Activated naive CD4-positive, alpha-beta T cell treated with anti-CD3 and anti-CD28 coated beads, Interleukin-2, amount 10 ng/mL, durations not matched to agents 7 days and 5 days (primary cell): ENCODE data around the gene RIPOR3.

Experiments used
- CTCF ChIA-PET: fragments of 350-600 bp; sonication (Branson Sonifier 250); formaldehyde crosslinking; loops from one replicate; lab custom pipeline; 2021; ENCODE audit warnings: antibody characterized with exemption; lab: Charles Lee
- DNase-seq: peaks from one replicate; pipeline ENCODE4 v3.0.0-alpha.2; 2020
- H3K27ac Mint-ChIP-seq: one replicate; pipeline ENCODE4 v1.8.0; 2021; ENCODE audit warnings: mild to moderate bottlenecking, moderate library complexity, mixed read lengths
- H3K27me3 Mint-ChIP-seq: one replicate; pipeline ENCODE4 v1.8.0; 2021; ENCODE audit warnings: mild to moderate bottlenecking, mixed read lengths
- H3K36me3 Mint-ChIP-seq: one replicate; pipeline ENCODE4 v1.8.0; 2021; ENCODE audit warnings: mixed read lengths
- H3K4me1 Mint-ChIP-seq: one replicate; pipeline ENCODE4 v1.8.0; 2021; ENCODE audit warnings: mixed read lengths
- H3K4me3 Mint-ChIP-seq: one replicate; pipeline ENCODE4 v1.8.0; 2021; ENCODE audit warnings: mild to moderate bottlenecking, moderate library complexity, mixed read lengths
- H3K9me3 Mint-ChIP-seq: one replicate; pipeline ENCODE4 v1.8.0; 2021; ENCODE audit warnings: mixed read lengths

RIPOR3 gene

GRCh38 chr20:50594591-50595432, 96.5 kb downstream of the RIPOR3 start:
- DNase-seq = no peak
- CTCF ChIA-PET = interaction anchor here (1.0 to 1.5 kb wide), 2 partner anchors 20 to 155 kb away, joined by 3 to 5 read pairs; no protein-coding TSS in a partner anchor
- Mint-ChIP-seq H3K4me3 (no peak overlapping the region), H3K9me3 (no peaks in the 10 kb centered on the region), H3K27ac (no peak overlapping the region), H3K36me3 (no peaks in the 10 kb centered on the region), H3K27me3 (peaks cover 33% of the 10 kb centered on the region), H3K4me1 (no peaks in the 10 kb centered on the region)

DNA sequence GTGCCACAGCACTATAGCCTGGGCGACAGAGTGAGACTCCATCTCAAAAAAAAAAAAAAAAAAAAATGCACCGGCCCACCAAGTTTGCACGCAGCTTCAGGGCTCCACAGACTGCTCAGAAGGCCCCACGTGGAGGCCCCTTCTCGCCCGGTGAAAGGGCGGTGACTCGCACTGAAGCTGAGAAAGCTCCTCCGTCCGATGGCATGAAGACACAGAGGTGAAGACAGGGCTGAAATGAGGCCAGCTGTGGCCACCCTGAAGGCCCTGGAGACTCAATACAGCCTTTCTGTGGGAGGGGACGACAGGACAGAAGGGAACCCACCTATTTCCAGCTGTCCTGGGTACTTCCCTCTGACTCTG, 97.1 kb downstream of the RIPOR3 start:
- peaks cover 3% of the 10 kb centered on the region for H3K36me3 Mint-ChIP-seq
- H3K27me3 Mint-ChIP-seq = peaks cover 32% of the 10 kb centered on the region
- no peaks in the 10 kb centered on the region for H3K9me3 Mint-ChIP-seq
- peak overlapping the region; percentile 45 for H3K27ac Mint-ChIP-seq
- CTCF ChIA-PET = interaction anchor here (1.0 to 1.5 kb wide), 2 partner anchors 20 to 155 kb away, joined by 3 to 5 read pairs; no protein-coding TSS in a partner anchor
- no peak for DNase-seq
- H3K4me3 Mint-ChIP-seq = no peak overlapping the region
- no peaks in the 10 kb centered on the region for H3K4me1 Mint-ChIP-seq

DNA sequence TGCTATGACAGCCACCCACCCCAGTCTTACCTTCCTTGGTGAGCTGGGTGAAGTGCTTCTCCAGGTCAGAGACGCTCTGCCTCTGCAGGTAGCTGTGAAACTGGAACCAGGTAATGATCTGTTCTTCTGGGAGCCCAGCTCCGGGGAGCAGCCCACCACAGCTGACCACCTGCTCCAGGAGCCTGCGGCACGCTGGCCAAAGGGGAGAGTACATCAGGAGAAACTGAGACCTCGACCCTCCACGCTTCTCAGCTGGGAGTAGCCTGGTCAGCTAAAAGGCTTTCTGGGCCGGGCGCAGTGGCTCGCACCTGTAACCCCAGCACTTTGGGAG, 98.4 kb downstream of the RIPOR3 start:
- Mint-ChIP-seq H3K9me3 (no peaks in the 10 kb centered on the region), H3K27me3 (peaks cover 28% of the 10 kb centered on the region), H3K4me3 (no peak overlapping the region), H3K36me3 (peaks cover 8% of the 10 kb centered on the region), H3K27ac (no peak overlapping the region), H3K4me1 (no peaks in the 10 kb centered on the region)
- no peak for DNase-seq
- CTCF ChIA-PET = interaction anchor here (1.0 to 2.1 kb wide), 4 partner anchors 13 to 109 kb away, joined by 3 to 5 read pairs (median 4); no protein-coding TSS in a partner anchor

DNA sequence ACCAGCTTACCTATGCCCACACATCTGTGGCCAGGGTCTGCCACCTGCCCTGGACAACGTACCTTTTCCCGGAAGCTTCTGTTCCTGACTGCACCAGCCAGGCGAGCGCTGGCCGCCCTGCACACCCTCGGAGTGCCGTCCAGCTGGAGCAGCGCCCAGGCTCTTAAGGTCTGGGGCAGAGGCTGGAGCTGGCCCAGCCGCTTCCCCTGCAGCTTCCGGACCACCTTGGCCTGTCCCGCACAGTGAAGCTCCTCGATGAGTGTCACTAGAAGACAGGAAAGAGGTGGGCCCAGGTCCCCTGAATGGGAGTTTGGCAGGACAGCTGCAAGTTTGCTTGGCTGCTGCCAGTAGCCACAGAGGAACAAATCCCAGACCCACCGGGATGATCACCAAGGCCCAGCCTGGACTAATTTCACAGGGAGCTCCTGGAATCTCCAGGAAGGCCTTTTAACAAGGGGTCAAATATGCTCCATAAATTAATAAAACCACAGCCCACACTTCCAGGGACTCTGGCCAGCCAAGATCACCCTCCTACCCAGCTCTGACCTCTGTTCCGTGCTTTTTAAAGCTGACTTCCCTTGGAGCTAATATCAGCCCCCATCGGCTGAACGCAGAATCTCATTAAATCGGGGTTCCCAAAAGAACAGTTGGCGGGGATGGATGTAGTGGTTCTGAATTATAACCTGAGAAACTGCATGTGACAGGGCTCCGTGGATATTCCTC, 98.9 kb downstream of the RIPOR3 start:
- Mint-ChIP-seq H3K36me3 (peaks cover 9% of the 10 kb centered on the region), H3K27me3 (peaks cover 24% of the 10 kb centered on the region), H3K4me1 (no peaks in the 10 kb centered on the region), H3K9me3 (no peaks in the 10 kb centered on the region), H3K4me3 (no peak overlapping the region), H3K27ac (no peak overlapping the region)
- CTCF ChIA-PET = interaction anchor here (0.6 to 2.1 kb wide), 5 partner anchors 13 to 114 kb away, joined by 3 to 5 read pairs (median 3); no protein-coding TSS in a partner anchor
- DNase-seq = no peak

- H3K4me3 Mint-ChIP-seq = no peak overlapping the region
- DNase-seq = no peak
- peaks cover 14% of the 10 kb centered on the region for H3K36me3 Mint-ChIP-seq
- CTCF ChIA-PET = interaction anchor here (1.9 to 2.1 kb wide), 2 partner anchors 12 to 18 kb away, joined by 5 read pairs; no protein-coding TSS in a partner anchor
- peaks cover 15% of the 10 kb centered on the region for H3K27me3 Mint-ChIP-seq
- H3K9me3 Mint-ChIP-seq = no peaks in the 10 kb centered on the region
- H3K4me1 Mint-ChIP-seq = no peaks in the 10 kb centered on the region
- H3K27ac Mint-ChIP-seq = peak overlapping the region; percentile 34
These were observed 100.0 kb downstream of the RIPOR3 start for GRCh38 chr20:50591233-50591852.

GRCh38 chr20:50590348-50590664, 101.0 kb downstream of the RIPOR3 start:
- Mint-ChIP-seq H3K9me3 (no peaks in the 10 kb centered on the region), H3K4me1 (no peaks in the 10 kb centered on the region), H3K36me3 (peaks cover 24% of the 10 kb centered on the region), H3K27ac (no peak overlapping the region), H3K4me3 (no peak overlapping the region), H3K27me3 (peaks cover 5% of the 10 kb centered on the region)
- CTCF ChIA-PET = interaction anchor here (2.6 kb wide), 1 partner anchor 125 kb away, joined by 12 read pairs; no protein-coding TSS in a partner anchor
- no peak for DNase-seq

DNA sequence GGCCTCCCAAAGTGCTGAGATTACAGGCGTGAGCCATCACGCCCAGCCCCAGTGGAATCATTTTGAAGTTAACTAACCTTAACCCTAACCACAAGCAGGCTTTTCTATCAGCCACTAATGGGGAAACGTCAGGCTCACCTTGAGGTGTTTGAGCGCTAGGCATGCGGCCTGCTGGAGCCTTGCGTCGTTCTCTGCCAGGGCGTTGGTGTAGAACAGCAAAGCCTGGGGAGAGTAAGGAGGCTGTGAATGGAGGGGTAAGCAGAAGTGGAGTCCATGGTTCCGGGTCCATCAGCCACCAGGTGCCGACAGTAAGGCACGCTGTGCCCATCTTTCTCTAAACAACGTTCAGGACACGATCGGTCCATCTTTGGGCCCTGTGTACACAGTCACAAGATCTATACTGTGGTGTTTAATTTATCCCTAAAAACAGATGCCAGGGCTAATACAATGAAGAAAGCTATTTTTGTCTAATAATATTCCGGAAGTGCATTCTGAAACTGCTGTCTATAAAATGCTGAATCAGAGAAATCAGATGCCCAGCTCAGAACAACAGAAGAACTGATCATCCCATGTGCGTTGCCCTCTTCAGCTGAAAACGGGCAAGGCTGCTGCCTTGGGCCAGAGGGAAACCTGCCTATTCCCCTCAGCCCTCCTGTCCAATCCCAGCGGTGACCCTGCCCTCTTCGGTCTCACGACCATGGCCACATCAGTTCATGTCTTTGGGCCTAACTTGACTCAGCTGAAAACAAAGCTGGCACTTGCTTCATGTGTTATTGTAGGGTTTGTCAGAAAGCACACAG, 101.6 kb downstream of the RIPOR3 start:
- no peak for DNase-seq
- Mint-ChIP-seq H3K27ac (no peak overlapping the region), H3K4me3 (no peak overlapping the region), H3K4me1 (no peaks in the 10 kb centered on the region), H3K9me3 (no peaks in the 10 kb centered on the region), H3K36me3 (peaks cover 29% of the 10 kb centered on the region), H3K27me3 (no peaks in the 10 kb centered on the region)
- CTCF ChIA-PET = interaction anchor here (2.6 kb wide), 1 partner anchor 125 kb away, joined by 12 read pairs; no protein-coding TSS in a partner anchor

DNA sequence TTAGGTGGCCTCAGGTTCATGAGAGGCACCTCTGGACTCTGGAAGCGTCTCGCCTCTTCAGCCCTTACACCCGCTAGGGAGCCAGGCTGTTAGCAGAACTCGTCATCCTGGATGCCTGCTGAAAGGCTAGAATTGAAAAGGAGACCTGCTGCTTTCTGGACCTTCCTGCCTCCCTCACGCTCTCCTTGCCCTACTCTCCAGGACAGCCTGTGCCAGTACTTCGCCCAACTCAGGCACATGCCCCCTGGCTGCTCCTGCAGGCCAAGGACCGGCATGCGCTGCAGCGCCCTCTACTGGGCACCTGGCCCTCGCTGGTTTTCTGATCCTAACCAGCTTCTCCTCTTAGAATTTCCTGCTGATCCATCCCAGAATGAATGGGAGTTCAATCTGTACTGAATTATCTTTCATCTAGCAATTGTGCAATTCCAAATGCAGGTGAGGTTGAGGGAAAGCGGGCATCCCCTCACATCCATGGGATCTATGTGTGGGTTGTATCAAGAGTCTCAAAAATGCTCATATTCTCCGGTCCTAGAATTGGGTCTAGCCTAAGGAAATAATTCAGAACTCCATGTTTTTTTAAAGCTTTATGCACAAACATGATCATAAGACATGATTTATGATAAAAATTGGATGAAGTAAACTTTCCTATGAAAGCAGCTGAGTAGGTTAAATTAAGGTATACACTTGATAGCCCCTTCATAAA, 103.2 kb downstream of the RIPOR3 start:
- CTCF ChIA-PET = interaction anchor here (0.6 to 4.8 kb wide), 24 partner anchors 9 to 508 kb away, joined by 3 to 24 read pairs (median 4); partner anchors contain the start of gene PTPN1
- no peaks in the 10 kb centered on the region for H3K27me3 Mint-ChIP-seq
- H3K27ac Mint-ChIP-seq = peak overlapping the region; percentile 70
- no peaks in the 10 kb centered on the region for H3K4me1 Mint-ChIP-seq
- DNase-seq = peak; percentile 79
- H3K9me3 Mint-ChIP-seq = no peaks in the 10 kb centered on the region
- H3K4me3 Mint-ChIP-seq = no peak overlapping the region
- peaks cover 37% of the 10 kb centered on the region for H3K36me3 Mint-ChIP-seq

- Mint-ChIP-seq H3K9me3 (no peaks in the 10 kb centered on the region), H3K36me3 (peaks cover 37% of the 10 kb centered on the region), H3K4me3 (no peak overlapping the region), H3K4me1 (no peaks in the 10 kb centered on the region), H3K27me3 (no peaks in the 10 kb centered on the region), H3K27ac (peak overlapping the region; percentile 4)
- no peak for DNase-seq
- CTCF ChIA-PET = interaction anchor here (0.9 to 4.8 kb wide), 13 partner anchors 9 to 399 kb away, joined by 3 to 24 read pairs (median 6); partner anchors contain the start of gene PTPN1
These were observed 103.9 kb downstream of the RIPOR3 start for GRCh38 chr20:50587291-50587961.

DNA sequence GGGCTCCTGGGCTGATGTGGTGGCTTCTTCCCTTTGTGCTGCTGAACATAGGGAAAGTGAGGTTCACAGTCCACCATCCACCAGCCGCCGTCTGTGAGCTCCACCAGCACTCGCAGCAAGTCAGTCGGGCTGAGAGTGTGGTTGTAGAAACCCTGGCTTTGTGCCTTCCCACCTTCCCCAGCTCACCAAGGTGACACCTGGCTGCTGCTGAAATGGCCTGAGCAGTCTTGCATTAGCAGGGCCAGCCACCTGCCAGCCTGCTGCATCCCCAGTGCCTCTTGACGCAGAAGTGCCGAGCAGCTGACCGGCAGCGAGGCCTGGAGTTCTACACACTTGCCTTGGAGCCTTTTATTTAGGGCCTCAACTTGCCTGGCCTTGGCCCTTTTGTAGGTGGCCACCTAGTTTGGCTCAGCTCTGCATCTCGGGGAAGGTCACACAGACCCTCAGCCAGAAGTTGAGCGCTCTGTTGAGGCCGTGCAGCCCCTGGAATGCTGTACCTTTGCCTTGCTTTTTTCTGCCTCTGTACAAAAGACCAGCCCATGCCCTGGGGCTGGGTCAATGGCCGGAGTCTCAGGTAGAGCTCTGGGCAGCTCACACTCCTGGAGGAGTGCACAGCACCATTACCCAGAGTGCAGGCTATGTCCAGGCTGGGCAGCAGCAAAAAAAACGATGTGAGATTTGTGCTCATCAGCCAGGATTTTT, 104.7 kb downstream of the RIPOR3 start:
- peak overlapping the region; percentile 4 for H3K27ac Mint-ChIP-seq
- CTCF ChIA-PET = interaction anchor here (1.1 to 4.8 kb wide), 7 partner anchors 10 to 398 kb away, joined by 3 to 24 read pairs (median 8); partner anchors contain the start of gene PTPN1

GRCh38 chr20:50585678-50586077, 105.7 kb downstream of the RIPOR3 start:
- H3K27ac Mint-ChIP-seq = no peak overlapping the region

More for the DNA sequence above, 104.7 kb downstream of the RIPOR3 start:
- Mint-ChIP-seq H3K27me3 (no peaks in the 10 kb centered on the region), H3K36me3 (peaks cover 41% of the 10 kb centered on the region), H3K4me1 (no peaks in the 10 kb centered on the region), H3K4me3 (no peak overlapping the region), H3K9me3 (no peaks in the 10 kb centered on the region)
- no peak for DNase-seq

DNA sequence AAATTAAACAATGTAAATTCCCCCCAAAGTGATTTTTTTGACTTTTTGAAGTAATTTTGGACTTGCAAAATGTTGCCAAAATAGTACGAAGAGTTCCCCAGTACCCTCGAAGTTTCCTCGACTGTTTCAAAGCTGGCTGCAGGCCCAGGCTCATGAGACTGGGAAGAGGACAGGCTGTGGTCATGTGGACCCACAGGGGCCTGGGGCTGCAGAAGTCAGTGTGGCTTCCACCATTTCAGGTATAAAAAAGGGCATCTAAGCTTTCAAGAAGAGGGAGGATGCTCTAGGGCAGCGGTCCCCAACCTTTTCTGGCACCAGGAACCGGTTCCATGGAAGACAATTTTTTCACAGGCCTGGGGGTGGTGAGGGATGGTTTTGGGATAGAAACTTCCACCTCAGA, 106.1 kb downstream of the RIPOR3 start:
- DNase-seq = no peak
- no peak overlapping the region for H3K27ac Mint-ChIP-seq
- H3K36me3 Mint-ChIP-seq = peaks cover 56% of the 10 kb centered on the region
- no peak overlapping the region for H3K4me3 Mint-ChIP-seq
- H3K9me3 Mint-ChIP-seq = no peaks in the 10 kb centered on the region
- no peaks in the 10 kb centered on the region for H3K4me1 Mint-ChIP-seq
- CTCF ChIA-PET = interaction anchor here (0.5 to 4.8 kb wide), 5 partner anchors 9 to 107 kb away, joined by 3 to 24 read pairs (median 3); no protein-coding TSS in a partner anchor
- H3K27me3 Mint-ChIP-seq = no peaks in the 10 kb centered on the region

More at GRCh38 chr20:50585678-50586077, 105.7 kb downstream of the RIPOR3 start:
- no peak overlapping the region for H3K4me3 Mint-ChIP-seq
- no peaks in the 10 kb centered on the region for H3K4me1 Mint-ChIP-seq
- peaks cover 51% of the 10 kb centered on the region for H3K36me3 Mint-ChIP-seq
- H3K9me3 Mint-ChIP-seq = no peaks in the 10 kb centered on the region
- no peaks in the 10 kb centered on the region for H3K27me3 Mint-ChIP-seq
- no peak for DNase-seq
- CTCF ChIA-PET = interaction anchor here (1.1 to 4.8 kb wide), 5 partner anchors 9 to 108 kb away, joined by 3 to 24 read pairs (median 3); no protein-coding TSS in a partner anchor
